22Rv1 (cell line): Measurements from ENCODE around the gene UBE3A.

Experiments used
- ZFX ChIP-seq: fragments of 450-650 bp; IDR thresholded peaks from 2 replicates; pipeline ENCODE4 v1.6.1; 2017; ENCODE audit warnings: antibody characterized with exemption, borderline replicate concordance
- TF ChIP-seq, protein P1 (sequence below): fragments of 450-650 bp; IDR thresholded peaks from 2 replicates; pipeline ENCODE4 v1.5.1; 2017; ENCODE audit warnings: mild to moderate bottlenecking

DNA sequence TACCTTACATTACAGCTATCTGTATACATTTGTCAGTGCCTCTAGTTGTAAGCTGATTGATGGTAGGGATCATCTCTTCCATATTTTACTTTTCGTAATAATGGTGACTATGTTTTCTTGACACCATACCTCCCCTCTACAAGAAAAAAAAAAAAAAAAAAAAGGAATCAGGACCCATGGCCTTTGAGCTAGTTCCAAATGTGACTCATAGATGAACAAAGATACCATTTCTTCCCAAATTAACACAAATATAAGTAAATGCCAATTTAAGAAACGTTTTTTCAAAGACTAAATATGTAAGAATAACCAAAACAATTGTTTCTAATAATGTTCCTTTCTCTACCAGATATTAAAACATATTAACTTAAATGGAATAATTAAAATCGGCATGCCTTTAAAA lies 23.1 kb downstream of the UBE3A start:
- TF ChIP-seq, protein P1, sequence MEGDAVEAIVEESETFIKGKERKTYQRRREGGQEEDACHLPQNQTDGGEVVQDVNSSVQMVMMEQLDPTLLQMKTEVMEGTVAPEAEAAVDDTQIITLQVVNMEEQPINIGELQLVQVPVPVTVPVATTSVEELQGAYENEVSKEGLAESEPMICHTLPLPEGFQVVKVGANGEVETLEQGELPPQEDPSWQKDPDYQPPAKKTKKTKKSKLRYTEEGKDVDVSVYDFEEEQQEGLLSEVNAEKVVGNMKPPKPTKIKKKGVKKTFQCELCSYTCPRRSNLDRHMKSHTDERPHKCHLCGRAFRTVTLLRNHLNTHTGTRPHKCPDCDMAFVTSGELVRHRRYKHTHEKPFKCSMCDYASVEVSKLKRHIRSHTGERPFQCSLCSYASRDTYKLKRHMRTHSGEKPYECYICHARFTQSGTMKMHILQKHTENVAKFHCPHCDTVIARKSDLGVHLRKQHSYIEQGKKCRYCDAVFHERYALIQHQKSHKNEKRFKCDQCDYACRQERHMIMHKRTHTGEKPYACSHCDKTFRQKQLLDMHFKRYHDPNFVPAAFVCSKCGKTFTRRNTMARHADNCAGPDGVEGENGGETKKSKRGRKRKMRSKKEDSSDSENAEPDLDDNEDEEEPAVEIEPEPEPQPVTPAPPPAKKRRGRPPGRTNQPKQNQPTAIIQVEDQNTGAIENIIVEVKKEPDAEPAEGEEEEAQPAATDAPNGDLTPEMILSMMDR = no peak
- TF ChIP-seq ZFX = no peak
